Measurements from ENCODE around the gene CD207.
"Not testable (repeated sequence)": the region's sequence is repeated elsewhere in the genome, so short reads cannot be mapped to it uniquely, and the experiment has no call there.

DNA sequence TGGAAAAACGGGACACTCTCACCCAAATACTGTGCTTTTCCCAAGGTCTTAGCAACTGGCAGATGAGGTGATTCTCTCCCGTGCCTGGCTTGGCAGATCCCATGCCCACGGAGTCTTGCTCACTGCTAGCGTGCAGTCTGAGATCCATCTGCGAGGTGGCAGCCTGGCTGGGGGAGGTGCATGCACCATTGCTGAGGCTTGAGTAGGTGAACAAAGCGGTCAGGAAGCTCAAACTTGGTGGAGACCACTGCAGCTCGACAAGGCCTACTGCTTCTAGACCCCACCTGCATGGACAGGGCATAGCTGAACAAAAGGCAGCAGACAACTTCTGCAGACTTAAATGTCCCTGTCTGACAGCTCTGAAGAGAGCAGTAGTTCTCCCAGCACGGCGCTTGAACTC lies 40.5 kb upstream of the CD207 start:
- TF ChIP-seq CTCF (IDR thresholded peaks at IDR 0.05; ENCODE audit: low read depth, low read length); POLR2A (IDR thresholded peaks at IDR 0.05; ENCODE audit: extremely low read depth, insufficient read length); MYC (IDR thresholded peaks at IDR 0.05; ENCODE audit: low read depth, low read length): not testable (repeated sequence)
- TF ChIP-seq, protein P1, sequence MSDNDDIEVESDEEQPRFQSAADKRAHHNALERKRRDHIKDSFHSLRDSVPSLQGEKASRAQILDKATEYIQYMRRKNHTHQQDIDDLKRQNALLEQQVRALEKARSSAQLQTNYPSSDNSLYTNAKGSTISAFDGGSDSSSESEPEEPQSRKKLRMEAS (IDR thresholded peaks at IDR 0.05; ENCODE audit: low read depth, low read length): not testable (repeated sequence)
